ENCODE results near the gene GLS2. TPM values are rescaled to one million over a fixed set of nuclear protein-coding genes. Genes with fewer than 3 reads are reported as not detected.

GLS2 gene
- total and polyA plus RNA-seq, 2 donors (not counting 1 experiment from before 2014, with no cell fraction given), result 5.3 to 7.2 TPM

DNA sequence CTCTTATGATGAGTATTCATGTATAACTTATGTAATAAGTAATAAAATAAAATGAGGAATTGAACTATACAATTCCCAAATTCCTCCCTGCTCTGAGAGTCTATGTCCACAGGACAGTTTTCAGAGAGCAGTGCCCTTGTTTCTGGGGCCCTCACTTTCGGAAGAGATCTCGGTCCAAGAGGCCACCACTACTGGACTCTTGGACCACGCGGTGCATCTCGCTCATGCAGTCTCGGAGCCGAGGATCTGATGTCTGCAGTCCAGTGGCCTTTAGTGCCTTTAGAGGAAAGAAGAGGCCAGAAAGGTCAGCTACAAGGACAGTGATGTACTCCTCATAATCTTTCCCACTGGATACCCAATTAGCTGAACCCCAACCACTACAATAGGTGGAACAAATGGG, 8.3 kb downstream of the GLS2 start:
- ChIA-PET CTCF (no interaction called here), POLR2A (no interaction called here)
- Histone ChIP-seq H3K9me3 (ENCODE audit: control extremely low read depth in 1 of 3, control insufficient read depth in 2 of 3, insufficient read depth in 1 of 3, low read length in 2 of 3) (no peaks in the 10 kb centered on the region), H3K4me2 (replicated peaks; ENCODE audit: low read depth, low read length, poor library complexity, severe bottlenecking) (no peak overlapping the region), H3K79me2 (ENCODE audit: control insufficient read depth, insufficient read depth, low read length) (peaks cover 20% of the 10 kb centered on the region), H3K9ac (ENCODE audit: low read length) (no peak overlapping the region), H3K27ac (ENCODE audit: low read length in 2 of 2) (no peak overlapping the region), H3K27me3 (replicated peaks in 1 of 4; ENCODE audit: control extremely low read depth in 1 of 4, control insufficient read depth in 3 of 4, insufficient read depth in 4 of 4, low read length in 3 of 4) (no peaks in the 10 kb centered on the region), H3K4me1 (ENCODE audit: control insufficient read depth in 2 of 2, insufficient read depth in 2 of 2, low read length in 2 of 2) (no peaks in the 10 kb centered on the region), H4K20me1 (ENCODE audit: control insufficient read depth, insufficient read depth, low read length, poor library complexity, severe bottlenecking) (no peaks in the 10 kb centered on the region), H2AFZ (ENCODE audit: insufficient read depth, low read depth, low read length, poor library complexity, severe bottlenecking) (no peak overlapping the region), H3K36me3 (replicated peaks in 1 of 2; ENCODE audit: control extremely low read depth in 1 of 2, control insufficient read depth in 1 of 2, extremely low read depth in 1 of 2, insufficient read depth in 2 of 2, low read length in 1 of 2) (no peaks in the 10 kb centered on the region), H3K4me3 (ENCODE audit: control extremely low read depth in 1 of 5, extremely low read depth in 1 of 5, insufficient read depth in 1 of 5, low read depth in 2 of 5, low read length in 4 of 5) (no peak overlapping the region)
- TF ChIP-seq EZH2 (IDR thresholded peaks at IDR 0.05; ENCODE audit: borderline replicate concordance, insufficient read depth, low read depth, low read length, poor library complexity, severe bottlenecking) (no peak), CTCF (IDR thresholded peaks at IDR 0.05) (no peak)
- DNase-seq (no peak), ATAC-seq (ENCODE audit: low read depth) (no peak)
- Mint-ChIP-seq H3K4me1 (peaks cover 5% of the 10 kb centered on the region), H3K27me3 (no peaks in the 10 kb centered on the region), H3K27ac (no peak overlapping the region), H3K9me3 (ENCODE audit: insufficient read depth) (no peaks in the 10 kb centered on the region), H3K4me3 (no peak overlapping the region)
- intact Hi-C loops (cut with micrococcal nuclease), result no loop called here
- WGBS (ENCODE audit: insufficient coverage), result 100% methylated on average over 2 of the region's 7 CpGs

- Histone ChIP-seq H4K20me1 (ENCODE audit: control insufficient read depth, insufficient read depth, low read length, poor library complexity, severe bottlenecking) (no peaks in the 10 kb centered on the region), H3K4me2 (replicated peaks; ENCODE audit: low read depth, low read length, poor library complexity, severe bottlenecking) (no peak overlapping the region), H2AFZ (ENCODE audit: insufficient read depth, low read depth, low read length, poor library complexity, severe bottlenecking) (no peak overlapping the region), H3K9me3 (ENCODE audit: control extremely low read depth in 1 of 3, control insufficient read depth in 2 of 3, insufficient read depth in 1 of 3, low read length in 2 of 3) (no peaks in the 10 kb centered on the region), H3K79me2 (ENCODE audit: control insufficient read depth, insufficient read depth, low read length) (peaks cover 25% of the 10 kb centered on the region), H3K4me1 (ENCODE audit: control insufficient read depth in 2 of 2, insufficient read depth in 2 of 2, low read length in 2 of 2) (no peaks in the 10 kb centered on the region), H3K4me3 (ENCODE audit: control extremely low read depth in 1 of 5, extremely low read depth in 1 of 5, insufficient read depth in 1 of 5, low read depth in 2 of 5, low read length in 4 of 5) (no peak overlapping the region), H3K9ac (ENCODE audit: low read length) (no peak overlapping the region), H3K27me3 (replicated peaks in 1 of 4; ENCODE audit: control extremely low read depth in 1 of 4, control insufficient read depth in 3 of 4, insufficient read depth in 4 of 4, low read length in 3 of 4) (no peaks in the 10 kb centered on the region), H3K36me3 (replicated peaks in 1 of 2; ENCODE audit: control extremely low read depth in 1 of 2, control insufficient read depth in 1 of 2, extremely low read depth in 1 of 2, insufficient read depth in 2 of 2, low read length in 1 of 2) (peaks cover 2 to 6% of the 10 kb centered on the region in 2 experiments), H3K27ac (ENCODE audit: low read length in 2 of 2) (no peak overlapping the region)
- WGBS (ENCODE audit: insufficient coverage), result 96% methylated on average over 5 of the region's 6 CpGs
- ChIA-PET CTCF (no interaction called here), POLR2A (no interaction called here)
- ATAC-seq (ENCODE audit: low read depth) (no peak), DNase-seq (no peak)
- H3K27ac Mint-ChIP-seq, result no peak overlapping the region
- TF ChIP-seq CTCF (IDR thresholded peaks at IDR 0.05) (no peak), EZH2 (IDR thresholded peaks at IDR 0.05; ENCODE audit: borderline replicate concordance, insufficient read depth, low read depth, low read length, poor library complexity, severe bottlenecking) (no peak)
- peaks cover 5% of the 10 kb centered on the region for H3K4me1 Mint-ChIP-seq
- H3K4me3 Mint-ChIP-seq, result no peak overlapping the region
- H3K27me3 Mint-ChIP-seq, result no peaks in the 10 kb centered on the region
- intact Hi-C loops (cut with micrococcal nuclease), result no loop called here
- H3K9me3 Mint-ChIP-seq (ENCODE audit: insufficient read depth), result no peaks in the 10 kb centered on the region
These were observed 10.3 kb downstream of the GLS2 start for GRCh38 chr12:56477521-56478225.
